ENCODE results near the gene CAPZA1.

Gene CAPZA1

DNA sequence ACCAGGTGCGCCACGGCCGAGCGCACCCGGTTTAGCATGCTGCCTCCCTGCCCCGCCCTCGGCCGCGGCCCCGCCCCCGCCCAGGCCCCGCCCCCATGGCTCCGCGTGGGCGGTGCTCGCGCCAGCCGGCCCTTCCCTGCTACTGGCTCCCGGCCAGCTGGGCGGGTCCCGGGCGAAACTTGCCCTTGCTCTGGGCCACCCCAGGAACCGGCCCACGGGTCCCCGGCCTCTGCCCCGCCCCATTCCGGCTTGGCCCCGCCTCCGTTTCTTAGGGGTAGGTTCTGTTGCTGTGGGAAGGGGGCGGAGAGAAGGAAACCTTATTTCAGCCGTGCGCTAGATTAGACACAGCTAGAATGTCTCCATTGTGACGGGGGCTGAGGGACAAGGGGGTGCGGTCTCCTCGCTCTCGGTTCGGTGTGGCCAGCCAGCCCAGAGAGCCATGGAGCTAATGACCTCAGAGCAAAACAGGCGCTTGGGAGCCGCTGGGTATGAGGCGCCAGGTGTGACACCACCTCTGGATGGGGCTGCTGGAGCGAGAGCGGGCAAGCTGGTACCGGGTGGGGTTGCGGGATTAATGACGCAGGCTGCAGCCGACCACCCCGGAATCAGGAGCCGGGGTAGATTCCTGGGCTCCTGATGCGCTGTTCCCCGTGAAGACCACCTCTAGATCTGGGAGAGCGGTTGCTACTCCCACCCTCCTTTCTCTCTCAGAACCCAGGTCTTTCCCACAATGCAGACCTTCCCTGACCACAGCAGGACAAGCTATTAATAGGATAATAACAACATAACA, 95.8 kb downstream of the CAPZA1 start, which contains the start of gene PPM1J:
Gene PPM1J, minus strand, starts transcription at position 69 of the 790 bp plus-strand sequence. Its CDS starts 31 bp downstream, at position 38.
- no peak for FAIRE-seq
- peak; percentile 93 for DNase-seq (ENCODE audit: insufficient read length, low spot score)
- TF ChIP-seq, protein P1, sequence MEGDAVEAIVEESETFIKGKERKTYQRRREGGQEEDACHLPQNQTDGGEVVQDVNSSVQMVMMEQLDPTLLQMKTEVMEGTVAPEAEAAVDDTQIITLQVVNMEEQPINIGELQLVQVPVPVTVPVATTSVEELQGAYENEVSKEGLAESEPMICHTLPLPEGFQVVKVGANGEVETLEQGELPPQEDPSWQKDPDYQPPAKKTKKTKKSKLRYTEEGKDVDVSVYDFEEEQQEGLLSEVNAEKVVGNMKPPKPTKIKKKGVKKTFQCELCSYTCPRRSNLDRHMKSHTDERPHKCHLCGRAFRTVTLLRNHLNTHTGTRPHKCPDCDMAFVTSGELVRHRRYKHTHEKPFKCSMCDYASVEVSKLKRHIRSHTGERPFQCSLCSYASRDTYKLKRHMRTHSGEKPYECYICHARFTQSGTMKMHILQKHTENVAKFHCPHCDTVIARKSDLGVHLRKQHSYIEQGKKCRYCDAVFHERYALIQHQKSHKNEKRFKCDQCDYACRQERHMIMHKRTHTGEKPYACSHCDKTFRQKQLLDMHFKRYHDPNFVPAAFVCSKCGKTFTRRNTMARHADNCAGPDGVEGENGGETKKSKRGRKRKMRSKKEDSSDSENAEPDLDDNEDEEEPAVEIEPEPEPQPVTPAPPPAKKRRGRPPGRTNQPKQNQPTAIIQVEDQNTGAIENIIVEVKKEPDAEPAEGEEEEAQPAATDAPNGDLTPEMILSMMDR (IDR thresholded peaks at IDR 0.05; ENCODE audit: insufficient read depth, missing control alignments): no peak

GRCh38 chr1:112716133-112716720, 96.6 kb downstream of the CAPZA1 start:
- TF ChIP-seq, protein P1 (IDR thresholded peaks at IDR 0.05; ENCODE audit: insufficient read depth, missing control alignments): peak; percentile 94
- FAIRE-seq (no peak), DNase-seq (ENCODE audit: insufficient read length, low spot score) (peak; percentile 79)

DNA sequence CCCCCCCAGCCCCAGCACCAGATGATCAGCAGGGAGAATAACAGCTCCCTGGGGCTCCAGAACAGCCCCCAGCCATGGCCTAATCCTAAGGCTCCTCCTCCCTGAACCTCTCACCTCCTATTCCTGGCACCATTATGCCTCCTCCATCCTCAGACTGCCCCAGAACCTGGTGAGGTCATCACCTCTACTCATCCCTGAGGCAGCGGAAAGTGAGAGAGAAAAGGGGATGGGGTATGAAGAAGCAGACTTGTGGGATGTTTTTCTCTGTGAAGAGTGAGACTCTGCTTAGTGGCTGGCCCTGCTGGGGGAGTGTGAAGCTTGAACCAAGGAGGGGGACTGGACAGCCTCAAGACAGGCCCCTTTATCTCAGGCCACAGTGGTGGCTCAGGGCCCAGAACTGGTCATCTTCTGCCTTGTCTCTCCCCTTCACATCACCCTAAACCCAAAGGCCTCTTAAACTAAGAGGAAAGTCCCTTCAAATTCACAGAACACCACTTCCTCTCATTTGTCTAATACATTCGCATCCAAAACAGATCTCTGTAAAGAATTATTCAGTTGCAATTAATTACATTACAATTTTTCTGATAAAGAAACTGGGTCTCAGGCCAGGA, 97.7 kb downstream of the CAPZA1 start:
- TF ChIP-seq, protein P1 (IDR thresholded peaks at IDR 0.05; ENCODE audit: insufficient read depth, missing control alignments): no peak
- no peak for DNase-seq (ENCODE audit: insufficient read length, low spot score)
- FAIRE-seq: no peak

DNA sequence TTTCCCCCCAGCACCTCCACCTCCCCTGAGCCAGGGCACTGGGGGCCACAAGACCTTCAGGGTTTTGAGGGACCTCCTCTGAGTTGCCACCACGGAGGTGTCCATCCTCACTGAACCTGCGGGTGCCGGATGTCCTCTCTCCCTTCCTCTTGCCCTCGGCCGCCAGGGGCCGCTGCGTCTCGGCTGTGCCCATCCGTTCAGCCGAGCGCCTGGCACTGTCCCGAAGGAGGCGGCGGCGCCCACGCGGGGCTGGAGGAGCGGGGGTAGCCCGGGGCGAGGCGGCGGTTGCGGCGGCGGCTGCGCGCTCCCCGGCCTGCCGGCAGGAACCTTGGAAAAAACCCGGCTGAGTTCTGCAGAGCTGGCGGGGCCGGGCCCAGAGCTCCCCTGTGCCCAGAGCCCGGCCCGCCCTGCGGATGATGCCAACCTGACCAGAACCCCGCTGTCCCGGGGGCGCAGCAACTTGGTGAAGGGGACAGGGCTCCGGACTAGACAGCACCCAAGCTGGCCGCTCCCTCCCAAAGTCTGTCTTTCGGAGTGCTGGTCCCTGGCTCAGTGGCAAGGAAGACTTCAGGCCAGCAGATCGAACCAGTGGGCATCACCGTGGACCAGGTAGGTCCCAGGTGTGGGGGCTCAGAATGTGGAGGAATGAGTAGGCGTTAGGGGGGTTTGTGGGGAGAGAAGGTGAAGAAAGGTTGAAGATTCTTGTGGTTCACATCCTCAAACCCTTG, 99.2 kb downstream of the CAPZA1 start:
- FAIRE-seq: no peak
- DNase-seq (ENCODE audit: insufficient read length, low spot score): no peak
- TF ChIP-seq, protein P1 (IDR thresholded peaks at IDR 0.05; ENCODE audit: insufficient read depth, missing control alignments): peak; percentile 85

DNA sequence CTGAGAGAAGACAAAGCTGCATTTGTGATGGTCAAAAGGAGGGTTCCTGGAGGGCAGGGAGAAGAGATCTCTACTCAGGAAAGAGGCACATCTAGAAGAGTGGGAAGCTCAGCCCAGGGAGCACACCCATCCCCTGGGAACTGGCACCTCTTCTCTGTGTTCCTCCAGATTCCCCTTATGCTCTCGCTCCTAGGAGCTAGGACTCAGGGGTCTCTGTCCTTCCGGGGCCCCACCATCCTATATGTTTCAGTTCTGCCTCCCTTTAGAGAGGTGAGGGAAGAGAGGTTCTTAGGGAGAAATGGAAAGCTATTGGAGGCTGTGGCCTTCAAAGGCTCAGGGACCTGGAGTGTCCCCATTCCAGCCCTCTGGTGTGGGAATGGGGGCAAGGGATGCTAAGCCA, 100.1 kb downstream of the CAPZA1 start:
- DNase-seq (ENCODE audit: insufficient read length, low spot score) (no peak), FAIRE-seq (no peak)
- TF ChIP-seq, protein P1 (IDR thresholded peaks at IDR 0.05; ENCODE audit: insufficient read depth, missing control alignments): no peak

- TF ChIP-seq, protein P1 (IDR thresholded peaks at IDR 0.05; ENCODE audit: insufficient read depth, missing control alignments): no peak
- DNase-seq (ENCODE audit: insufficient read length, low spot score): no peak
- FAIRE-seq: no peak
Observed at GRCh38 chr1:112720800-112721199, 101.2 kb downstream of the CAPZA1 start.
